Ureter (tissue), 1 donor: ENCODE data around the gene IQGAP2. TPM values are rescaled to one million over a fixed set of nuclear protein-coding genes. Genes with fewer than 3 reads are reported as not detected.

Source experiments
- DNase-seq: peaks from one replicate; pipeline ENCODE4 v3.0.0-alpha.2; 2020; ENCODE audit warnings: low spot score
- total RNA-seq: library from RNA; stranded (reverse); gene quantifications from one replicate; pipeline ENCODE4 v1.2.4, GENCODE V29; 2023
- donor health status: DM: yes; HTN: yes; CAD: no.

Gene IQGAP2
- total RNA-seq, 1 donor from 2014 or later = 9.7 TPM

DNA sequence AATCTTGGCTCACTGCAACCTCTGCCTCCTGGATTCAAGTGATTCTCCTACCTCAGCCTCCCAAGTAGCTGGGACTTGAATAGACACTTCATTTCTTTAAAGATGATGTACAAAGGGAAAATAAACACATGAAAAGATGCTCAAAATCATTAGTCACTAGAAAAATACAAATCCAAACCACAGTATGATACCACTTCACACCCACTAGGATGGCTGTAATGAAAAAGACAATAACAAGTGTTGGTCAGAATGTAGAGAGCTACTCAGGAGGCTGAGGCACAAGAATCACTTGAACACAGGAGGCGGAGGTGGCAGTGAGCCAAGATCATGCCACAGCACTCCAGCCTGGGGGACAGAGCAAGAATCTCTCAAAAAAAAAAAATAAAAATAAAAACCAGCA lies 207.1 kb downstream of the IQGAP2 start:
- DNase-seq = no peak

DNA sequence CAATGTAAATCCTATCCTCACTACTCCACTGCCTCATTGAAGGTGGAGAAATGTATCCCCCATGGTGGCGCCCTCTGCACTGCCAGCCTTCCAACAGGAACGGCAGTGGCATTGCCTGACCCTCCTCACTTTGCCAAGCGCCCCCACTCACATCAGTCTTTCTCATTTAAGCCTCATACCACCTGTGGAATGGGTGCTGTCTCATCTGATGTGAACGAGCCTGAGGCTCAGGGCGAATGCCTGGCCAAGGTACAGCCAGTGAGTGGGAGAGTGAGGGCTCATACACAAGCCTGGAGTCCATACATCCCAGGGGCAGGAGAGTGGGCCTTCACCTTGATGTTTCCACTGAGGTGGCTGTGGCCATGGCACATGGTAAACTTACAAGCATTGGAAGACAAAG lies 209.9 kb downstream of the IQGAP2 start:
- DNase-seq = no peak

DNA sequence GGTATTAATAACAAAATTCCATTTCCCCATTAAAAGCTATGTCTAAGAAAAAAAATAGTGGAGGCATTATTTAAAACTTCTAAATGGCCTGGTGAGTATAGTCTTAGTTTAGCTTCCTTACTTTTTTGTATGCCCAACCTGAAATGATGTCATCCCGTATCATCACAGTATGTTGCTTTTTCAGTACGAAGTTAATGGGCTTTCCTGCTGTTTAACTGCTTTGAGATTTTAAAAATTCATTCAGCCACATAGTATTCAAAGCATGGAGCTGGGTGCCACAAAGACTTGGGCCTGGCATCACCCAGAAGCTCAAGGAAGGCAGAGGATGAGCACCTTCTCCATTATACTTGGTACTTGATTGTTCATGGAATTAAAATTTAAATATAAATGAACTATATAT lies 212.7 kb downstream of the IQGAP2 start:
- no peak for DNase-seq

DNA sequence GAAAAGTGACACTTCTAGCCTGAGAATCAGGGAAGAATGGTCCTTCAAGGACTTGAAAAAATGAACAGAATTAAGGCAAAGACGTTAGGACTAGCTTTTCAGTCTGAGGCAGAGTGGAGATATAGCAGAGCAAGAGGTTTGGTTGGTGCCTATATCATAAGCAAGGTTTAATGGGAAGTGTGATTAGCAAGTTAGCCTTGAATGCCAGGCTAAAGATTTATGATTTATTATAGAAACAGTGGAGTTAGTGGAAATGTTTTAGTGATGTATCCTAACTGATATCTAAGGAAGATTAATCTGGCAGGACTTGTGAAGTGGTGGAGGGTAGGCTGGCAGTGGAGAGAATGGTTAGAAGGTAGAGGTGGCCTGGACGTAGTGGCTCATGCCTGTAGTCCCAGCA lies 213.1 kb downstream of the IQGAP2 start:
- DNase-seq = no peak

DNA sequence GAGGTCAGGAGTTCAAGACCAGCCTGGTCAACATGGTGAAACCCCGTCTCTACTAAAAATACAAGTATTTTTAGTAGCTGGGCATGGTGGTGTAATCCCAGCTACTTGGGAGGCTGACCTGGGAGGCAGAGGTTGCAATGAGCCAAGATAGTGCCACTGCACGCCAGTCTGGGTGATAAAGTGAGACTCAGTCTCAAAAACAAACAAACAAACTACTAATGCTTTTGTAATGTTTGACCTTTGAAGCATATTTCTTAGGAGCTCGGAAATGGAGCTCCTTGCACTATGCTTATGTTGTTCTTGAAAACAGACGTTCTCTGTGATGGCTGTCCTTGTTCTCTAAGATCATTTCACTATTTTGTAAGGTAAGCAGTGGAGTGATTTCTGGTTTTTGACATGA lies 214.1 kb downstream of the IQGAP2 start:
- no peak for DNase-seq

- DNase-seq = no peak
Measured at GRCh38 chr5:76617675-76618074, 214.6 kb downstream of the IQGAP2 start.

GRCh38 chr5:76620166-76620565 lies 217.1 kb downstream of the IQGAP2 start:
- DNase-seq = no peak

DNA sequence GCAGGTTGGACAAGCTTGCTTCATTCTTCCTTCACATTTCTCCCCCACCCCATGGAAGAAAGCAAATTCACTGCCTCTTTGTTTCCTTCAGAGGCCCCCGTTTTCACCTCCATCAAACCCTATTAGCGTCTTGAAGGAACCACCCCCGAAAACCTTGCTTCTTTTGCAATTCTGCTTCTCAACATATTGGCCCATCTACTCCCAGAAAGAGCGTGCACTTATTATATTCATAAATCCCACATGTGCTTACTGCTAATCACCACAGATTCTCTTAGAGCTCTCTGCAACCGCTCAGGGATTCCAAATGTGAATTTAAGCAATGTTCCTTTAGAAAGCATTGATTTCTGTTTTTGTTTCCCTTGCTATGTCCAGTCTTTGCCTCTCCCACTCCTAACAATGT lies 219.0 kb downstream of the IQGAP2 start:
- no peak for DNase-seq

- DNase-seq = no peak
Measured at GRCh38 chr5:76622973-76623596, 220.0 kb downstream of the IQGAP2 start, which contains the start of gene F2RL2. F2RL2 (minus strand) TSS chr5:76623403; CDS start chr5:76623230, 173 bp downstream.

DNA sequence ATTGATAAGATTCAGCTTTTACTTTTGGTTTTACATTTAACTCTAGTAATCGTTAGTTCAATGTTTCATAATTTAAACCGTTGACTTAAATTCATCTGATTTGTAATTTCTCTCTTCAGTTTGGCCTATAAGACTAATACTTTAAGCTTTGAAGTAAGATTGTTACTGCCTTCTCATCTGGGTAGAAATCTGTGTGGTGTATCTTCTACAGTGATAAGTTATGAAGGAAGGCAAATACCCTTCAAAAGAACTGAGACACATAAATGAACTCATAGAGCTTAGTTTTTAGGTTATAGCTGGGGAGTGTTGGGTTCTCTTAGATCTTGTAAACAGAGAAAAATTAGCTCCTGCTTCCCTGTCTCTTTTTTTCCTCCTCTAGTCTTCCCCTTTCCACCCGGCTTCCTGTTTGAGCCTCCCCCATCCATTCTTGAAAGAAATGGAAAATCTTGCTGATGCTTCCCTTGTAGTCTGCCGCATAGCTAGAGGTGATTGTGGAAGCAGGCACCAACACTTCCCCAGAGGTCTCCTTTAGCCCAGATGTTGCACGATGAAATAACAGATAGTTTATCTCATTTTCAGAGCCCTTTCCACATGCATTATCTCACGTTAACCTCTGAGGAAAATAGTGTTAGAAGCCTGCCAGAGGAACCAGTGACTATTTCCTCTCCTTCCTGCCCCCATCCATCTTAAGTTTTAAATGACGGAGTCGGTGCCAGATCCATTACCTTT lies 222.2 kb downstream of the IQGAP2 start:
- no peak for DNase-seq

- DNase-seq = no peak
Measured at GRCh38 chr5:76626738-76627137, 223.7 kb downstream of the IQGAP2 start.

DNA sequence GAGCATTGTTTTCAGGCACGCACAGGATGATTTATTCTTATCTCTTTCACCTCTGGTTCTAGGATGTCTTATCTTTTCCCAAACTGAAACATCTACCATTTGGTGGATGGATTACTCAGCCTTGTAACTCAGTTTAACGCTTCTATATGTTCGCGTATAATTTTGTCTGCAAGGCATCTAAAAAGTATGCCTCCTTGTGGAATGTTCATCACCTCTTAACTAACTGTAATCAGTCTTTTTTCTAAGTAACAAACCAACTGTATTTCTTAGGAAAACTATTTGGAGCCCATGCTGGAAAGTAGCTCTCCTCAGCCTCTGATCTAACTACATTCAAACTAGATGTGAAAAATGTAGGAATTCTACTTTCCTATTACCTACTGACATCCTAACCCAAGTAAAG lies 231.6 kb downstream of the IQGAP2 start:
- DNase-seq = no peak

DNA sequence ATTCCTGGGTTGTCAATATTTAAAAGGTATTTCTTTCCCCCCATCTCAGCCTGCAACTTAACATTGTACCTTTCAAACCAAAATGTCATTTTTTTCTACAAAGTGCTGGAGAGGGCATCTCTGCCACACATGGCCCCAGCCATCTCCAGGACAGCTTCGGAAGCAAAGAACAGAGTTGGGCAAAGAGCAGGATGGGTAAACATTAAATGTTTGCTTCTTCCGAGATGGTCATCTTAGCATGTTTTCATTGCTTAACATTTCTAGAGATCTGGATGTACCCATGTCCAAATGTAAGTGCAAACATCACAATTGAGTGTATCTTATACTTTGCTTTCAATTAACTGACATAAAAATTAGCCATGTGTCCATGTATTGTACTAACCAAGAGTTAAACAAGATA lies 234.4 kb downstream of the IQGAP2 start:
- no peak for DNase-seq

- DNase-seq = no peak
Measured at GRCh38 chr5:76638479-76638878, 235.4 kb downstream of the IQGAP2 start.

GRCh38 chr5:76641514-76642120 lies 238.5 kb downstream of the IQGAP2 start:
- peak; percentile 46 for DNase-seq

- DNase-seq = no peak
Measured at GRCh38 chr5:76642390-76643040, 239.4 kb downstream of the IQGAP2 start.

DNA sequence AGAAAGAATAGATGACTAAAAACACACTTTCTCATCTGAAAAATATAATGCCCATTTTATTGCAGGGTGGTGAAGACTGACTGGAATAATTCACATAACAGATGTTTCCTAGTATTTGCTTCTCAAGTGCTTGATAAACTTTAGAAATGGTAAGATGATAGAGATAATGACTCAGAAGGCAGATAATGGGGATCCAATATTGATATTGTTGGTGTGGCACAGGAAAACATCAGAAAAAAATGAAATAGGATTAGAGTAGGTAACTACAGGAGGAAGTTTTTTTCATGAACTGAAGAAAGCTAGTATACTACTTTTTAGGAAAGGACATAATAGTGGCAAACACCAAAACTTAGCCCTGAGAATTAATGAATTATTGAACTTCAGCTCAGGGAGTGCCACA lies 240.3 kb downstream of the IQGAP2 start:
- no peak for DNase-seq

- no peak for DNase-seq
Measured at GRCh38 chr5:76649140-76649539, 246.1 kb downstream of the IQGAP2 start.

GRCh38 chr5:76652809-76653414 lies 249.8 kb downstream of the IQGAP2 start:
- no peak for DNase-seq

- no peak for DNase-seq
Measured at GRCh38 chr5:76657091-76657490, 254.0 kb downstream of the IQGAP2 start.

GRCh38 chr5:76657683-76658311 lies 254.7 kb downstream of the IQGAP2 start:
- no peak for DNase-seq

GRCh38 chr5:76660360-76660759 lies 257.3 kb downstream of the IQGAP2 start:
- no peak for DNase-seq
